ENCODE data around the gene CPNE5. TPM values are rescaled to one million over a fixed set of nuclear protein-coding genes. Genes with fewer than 3 reads are reported as not detected.

CPNE5 gene
- polyA plus RNA-seq, 1 donor (not counting 4 experiments of a cell fraction or from before 2014, with no cell fraction given): 0.05 TPM

GRCh38 chr6:36692220-36692619 lies 147.0 kb downstream of the CPNE5 start:
- TF ChIP-seq EZH2 (IDR thresholded peaks at IDR 0.05; ENCODE audit: low read length): no peak
- TF ChIP-seq, protein P1, sequence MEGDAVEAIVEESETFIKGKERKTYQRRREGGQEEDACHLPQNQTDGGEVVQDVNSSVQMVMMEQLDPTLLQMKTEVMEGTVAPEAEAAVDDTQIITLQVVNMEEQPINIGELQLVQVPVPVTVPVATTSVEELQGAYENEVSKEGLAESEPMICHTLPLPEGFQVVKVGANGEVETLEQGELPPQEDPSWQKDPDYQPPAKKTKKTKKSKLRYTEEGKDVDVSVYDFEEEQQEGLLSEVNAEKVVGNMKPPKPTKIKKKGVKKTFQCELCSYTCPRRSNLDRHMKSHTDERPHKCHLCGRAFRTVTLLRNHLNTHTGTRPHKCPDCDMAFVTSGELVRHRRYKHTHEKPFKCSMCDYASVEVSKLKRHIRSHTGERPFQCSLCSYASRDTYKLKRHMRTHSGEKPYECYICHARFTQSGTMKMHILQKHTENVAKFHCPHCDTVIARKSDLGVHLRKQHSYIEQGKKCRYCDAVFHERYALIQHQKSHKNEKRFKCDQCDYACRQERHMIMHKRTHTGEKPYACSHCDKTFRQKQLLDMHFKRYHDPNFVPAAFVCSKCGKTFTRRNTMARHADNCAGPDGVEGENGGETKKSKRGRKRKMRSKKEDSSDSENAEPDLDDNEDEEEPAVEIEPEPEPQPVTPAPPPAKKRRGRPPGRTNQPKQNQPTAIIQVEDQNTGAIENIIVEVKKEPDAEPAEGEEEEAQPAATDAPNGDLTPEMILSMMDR (optimal IDR thresholded peaks at IDR 0.05 in 1 of 3, IDR thresholded peaks at IDR 0.05 in 1 of 3, conservative IDR thresholded peaks at IDR 0.05 in 1 of 3; ENCODE audit: extremely low read depth in 1 of 3, insufficient read depth in 2 of 3, low read length in 3 of 3): no peak
- dilution Hi-C loops (cut with MboI; ENCODE audit: extremely low pct_ligation_motif_present, low sequenced_read_pairs): no loop called here
- H3K4me3 ChIP-seq (ENCODE audit: control insufficient read depth in 2 of 3, extremely low read depth in 1 of 3, insufficient read depth in 2 of 3, low read depth in 1 of 3, low read length in 3 of 3): no peak overlapping the region
- H3K79me2 ChIP-seq (ENCODE audit: control insufficient read depth, insufficient read depth, low read length): no peaks in the 10 kb centered on the region
- H3K27ac ChIP-seq (ENCODE audit: control insufficient read depth, insufficient read depth, low read length): no peak overlapping the region
- H2AFZ ChIP-seq (ENCODE audit: control insufficient read depth, low read length): no peak overlapping the region
- H3K9me3 ChIP-seq (ENCODE audit: control insufficient read depth, low read depth, low read length): no peaks in the 10 kb centered on the region
- peak overlapping the region; percentile 14 for H3K4me2 ChIP-seq (ENCODE audit: control insufficient read depth, extremely low read depth, insufficient read depth, low read depth, low read length)
- no peaks in the 10 kb centered on the region for H3K27me3 ChIP-seq (ENCODE audit: control insufficient read depth, extremely low read depth, insufficient read depth, low read length)
- DNase-seq (ENCODE audit: low read depth, low spot score): no peak
- H3K4me1 ChIP-seq (ENCODE audit: control insufficient read depth, extremely low read depth, insufficient read depth, low read length): peaks cover 28% of the 10 kb centered on the region
- H3K9me1 ChIP-seq (ENCODE audit: control insufficient read depth, extremely low read depth, insufficient read depth, low read length): peaks cover 4% of the 10 kb centered on the region
- H4K20me1 ChIP-seq (ENCODE audit: control insufficient read depth, extremely low read depth, insufficient read depth, low read length): no peaks in the 10 kb centered on the region
- H3K36me3 ChIP-seq (ENCODE audit: control insufficient read depth in 2 of 2, extremely low read depth in 1 of 2, insufficient read depth in 2 of 2, low read length in 2 of 2): no peaks in the 10 kb centered on the region
- no peak for FAIRE-seq
- H3K9ac ChIP-seq (ENCODE audit: control insufficient read depth, extremely low read depth, insufficient read depth, low read length): no peak overlapping the region

- Histone ChIP-seq H3K4me2 (ENCODE audit: control insufficient read depth, extremely low read depth, insufficient read depth, low read depth, low read length) (peak overlapping the region; percentile 17), H3K9ac (ENCODE audit: control insufficient read depth, extremely low read depth, insufficient read depth, low read length) (no peak overlapping the region), H3K27ac (ENCODE audit: control insufficient read depth, insufficient read depth, low read length) (no peak overlapping the region), H3K27me3 (ENCODE audit: control insufficient read depth, extremely low read depth, insufficient read depth, low read length) (no peaks in the 10 kb centered on the region), H3K36me3 (ENCODE audit: control insufficient read depth in 2 of 2, extremely low read depth in 1 of 2, insufficient read depth in 2 of 2, low read length in 2 of 2) (peaks cover 4 to 6% of the 10 kb centered on the region in 2 experiments), H3K9me1 (ENCODE audit: control insufficient read depth, extremely low read depth, insufficient read depth, low read length) (peaks cover 4% of the 10 kb centered on the region), H3K4me3 (ENCODE audit: control insufficient read depth in 2 of 3, extremely low read depth in 1 of 3, insufficient read depth in 2 of 3, low read depth in 1 of 3, low read length in 3 of 3) (no peak overlapping the region), H3K9me3 (ENCODE audit: control insufficient read depth, low read depth, low read length) (no peaks in the 10 kb centered on the region), H3K79me2 (ENCODE audit: control insufficient read depth, insufficient read depth, low read length) (no peaks in the 10 kb centered on the region), H4K20me1 (ENCODE audit: control insufficient read depth, extremely low read depth, insufficient read depth, low read length) (peaks cover 5% of the 10 kb centered on the region), H3K4me1 (ENCODE audit: control insufficient read depth, extremely low read depth, insufficient read depth, low read length) (peaks cover 28% of the 10 kb centered on the region), H2AFZ (ENCODE audit: control insufficient read depth, low read length) (no peak overlapping the region)
- dilution Hi-C loops (cut with MboI; ENCODE audit: extremely low pct_ligation_motif_present, low sequenced_read_pairs): no loop called here
- TF ChIP-seq, protein P1 (optimal IDR thresholded peaks at IDR 0.05 in 1 of 3, IDR thresholded peaks at IDR 0.05 in 1 of 3, conservative IDR thresholded peaks at IDR 0.05 in 1 of 3; ENCODE audit: extremely low read depth in 1 of 3, insufficient read depth in 2 of 3, low read length in 3 of 3): no peak
- TF ChIP-seq EZH2 (IDR thresholded peaks at IDR 0.05; ENCODE audit: low read length): no peak
- DNase-seq (ENCODE audit: low read depth, low spot score): no peak
- FAIRE-seq: no peak
Measured at GRCh38 chr6:36691612-36692011, 147.6 kb downstream of the CPNE5 start.

Measured in keratinocyte (primary cell).